Activated CD8-positive, alpha-beta memory T cell treated with anti-CD3 and anti-CD28 coated beads for 1 hour (primary cell): ENCODE results near the gene MLST8.
"Not testable (repeated sequence)": the region's sequence is repeated elsewhere in the genome, so short reads cannot be mapped to it uniquely, and the experiment has no call there.

Source experiments
- DNase-seq, 2 donors: peaks; one replicate each; pipeline ENCODE4 v3.0.0-alpha.2; 2020; ENCODE audit warnings: low read depth in 1 of 2; ENCODE audit errors: extremely low read depth in 1 of 2

Gene MLST8

DNA sequence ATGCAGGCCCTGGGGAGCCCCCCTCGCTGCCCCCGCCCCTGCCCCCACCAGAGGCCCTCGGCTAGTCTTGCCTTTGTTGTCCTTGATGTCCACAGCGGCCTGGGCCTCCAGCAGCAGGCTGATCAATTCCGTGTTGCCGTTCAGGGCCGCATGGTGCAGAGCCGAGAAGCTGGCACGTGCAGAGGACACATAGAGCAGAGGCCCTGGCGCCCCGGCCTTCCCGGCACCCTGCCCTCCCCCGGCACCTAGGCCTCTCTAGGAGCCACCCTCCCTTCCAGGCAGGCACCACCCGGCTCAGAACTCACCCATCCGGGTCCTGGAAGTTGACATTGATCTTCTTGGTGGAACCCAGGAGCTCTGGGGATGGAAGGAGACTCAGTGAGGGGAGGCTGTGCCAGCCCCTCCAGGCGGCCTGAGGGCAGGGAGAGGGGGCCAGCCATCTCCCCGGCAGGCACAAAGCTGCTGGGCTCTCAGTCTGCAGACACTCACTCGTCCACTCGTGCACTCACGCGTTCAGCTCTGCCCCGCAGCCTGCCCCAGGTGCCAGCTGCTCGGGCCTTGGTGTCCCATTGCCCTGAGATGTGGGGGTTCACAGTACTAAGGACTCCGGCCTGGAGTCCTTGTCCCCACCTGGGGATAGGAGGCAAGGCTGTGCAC is 15.1 kb upstream of the MLST8 start:
- DNase-seq = no peak

GRCh38 chr16:2190659-2191445 is 14.4 kb upstream of the MLST8 start:
- no peak for DNase-seq

DNA sequence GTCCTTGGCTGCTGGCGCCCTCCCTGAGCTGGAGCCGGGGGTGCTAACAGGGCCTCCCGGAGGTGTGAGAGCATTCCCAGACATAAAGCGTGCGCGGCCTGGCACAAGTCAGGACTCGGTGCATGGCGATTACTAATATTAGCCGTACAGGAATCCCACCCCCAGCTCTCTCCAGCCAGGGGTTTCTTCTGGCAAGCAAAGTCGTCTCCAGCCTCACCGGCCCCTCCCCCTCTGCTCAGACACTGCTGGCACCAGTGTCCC is 13.9 kb upstream of the MLST8 start:
- DNase-seq = no peak

DNA sequence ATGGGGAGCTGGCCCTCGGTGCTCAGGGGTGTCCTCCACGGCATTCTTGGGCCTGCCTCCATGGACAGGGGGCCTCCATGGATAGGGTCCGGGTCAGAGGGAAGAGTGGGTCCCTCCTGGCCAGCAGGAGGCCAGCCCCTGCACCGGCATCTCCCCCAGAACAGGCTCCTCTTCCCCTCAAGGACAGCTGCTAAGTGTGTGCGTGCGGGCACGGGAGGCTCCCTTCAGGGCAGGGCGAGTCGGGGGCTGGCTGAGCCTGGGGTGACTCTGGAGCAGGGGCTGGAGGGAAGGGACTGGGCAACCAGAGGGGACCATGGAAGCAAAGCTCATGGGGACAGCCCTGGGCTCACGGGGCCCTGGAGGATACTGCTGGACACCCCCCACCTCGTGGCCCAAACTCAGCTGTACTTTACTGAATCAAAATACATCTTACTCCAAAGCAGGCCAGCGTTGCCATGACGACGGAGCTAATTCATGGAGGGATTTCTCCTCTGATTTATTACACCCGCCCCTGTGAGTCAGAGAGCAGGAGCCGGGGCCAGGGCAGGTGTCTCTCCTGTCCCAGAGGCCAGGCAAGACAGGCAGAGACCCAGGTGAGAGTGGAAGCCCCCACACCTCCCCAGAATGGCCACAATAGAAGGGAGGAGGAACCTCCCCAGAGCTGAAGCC is 11.0 kb upstream of the MLST8 start:
- DNase-seq = no peak

GRCh38 chr16:2194852-2195321 is 10.4 kb upstream of the MLST8 start:
- no peak for DNase-seq

DNA sequence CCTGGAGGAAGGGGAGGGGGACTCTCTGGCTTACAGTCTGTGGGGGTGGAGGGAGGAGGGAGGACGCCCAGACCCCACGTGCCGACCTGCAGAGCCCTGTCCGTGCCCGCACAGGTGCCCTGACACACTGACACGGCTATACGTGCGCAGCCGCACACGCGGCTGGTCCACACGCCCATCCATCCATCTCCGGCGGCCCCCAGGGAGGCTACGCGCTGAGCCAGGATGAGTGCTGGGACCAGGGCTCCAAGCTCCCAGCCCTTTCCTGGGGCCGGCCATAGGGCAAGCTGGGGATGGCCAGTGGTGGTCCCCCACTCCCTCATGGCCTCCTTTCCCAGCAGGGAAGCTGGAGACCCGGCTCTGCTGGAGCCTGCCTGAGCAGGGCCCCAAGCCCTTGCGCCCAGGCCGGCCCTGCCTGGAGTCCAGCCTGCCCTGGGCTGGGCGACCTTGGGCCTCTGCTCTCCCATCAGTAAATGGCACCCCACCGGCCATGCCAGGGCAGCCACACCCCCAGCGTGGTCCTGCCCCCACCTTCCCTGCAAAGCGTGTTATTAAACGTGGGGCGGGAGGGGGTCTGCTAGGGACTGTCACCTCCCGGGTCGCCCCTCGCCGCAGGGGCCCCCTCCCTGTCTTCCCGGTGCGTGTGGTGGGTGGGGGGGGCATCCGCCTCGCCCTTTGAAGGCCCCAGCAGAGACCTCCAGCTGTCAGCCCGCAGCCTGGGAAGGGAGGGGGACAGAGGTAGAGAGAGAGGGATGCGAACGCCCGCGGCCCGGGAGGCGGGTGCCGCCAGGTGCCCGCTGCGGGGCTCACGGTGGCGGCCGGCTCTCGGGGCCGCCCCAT is 9.7 kb upstream of the MLST8 start:
- DNase-seq = no peak

GRCh38 chr16:2196162-2196980 is 8.9 kb upstream of the MLST8 start, which contains the start of gene CASKIN1:
TSS of gene CASKIN1 (minus strand) at chr16:2196605. CDS start at chr16:2196432, 173 bp downstream.
- no peak for DNase-seq

- DNase-seq = no peak
These were observed 8.2 kb upstream of the MLST8 start for GRCh38 chr16:2196981-2197511.

DNA sequence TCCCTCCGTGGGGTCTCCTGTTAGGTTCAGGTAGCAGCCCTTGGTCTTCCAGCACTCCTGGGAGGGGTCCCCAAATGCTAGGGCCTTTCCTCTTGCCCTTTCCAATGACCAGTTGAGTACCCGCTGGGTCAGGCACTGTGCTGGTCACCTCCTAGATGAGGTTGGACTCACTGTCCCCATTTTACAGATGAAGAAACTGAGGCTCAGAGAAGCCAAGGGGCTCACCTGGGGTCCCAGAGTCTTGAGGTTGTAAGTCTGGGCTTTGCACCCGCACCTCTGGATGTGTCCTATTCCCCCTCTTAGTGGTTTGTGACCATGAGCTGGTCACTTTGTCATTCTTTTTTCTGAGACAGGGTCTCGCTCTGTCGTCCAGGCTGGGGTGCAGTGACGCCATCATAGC is 7.5 kb upstream of the MLST8 start:
- no peak for DNase-seq

DNA sequence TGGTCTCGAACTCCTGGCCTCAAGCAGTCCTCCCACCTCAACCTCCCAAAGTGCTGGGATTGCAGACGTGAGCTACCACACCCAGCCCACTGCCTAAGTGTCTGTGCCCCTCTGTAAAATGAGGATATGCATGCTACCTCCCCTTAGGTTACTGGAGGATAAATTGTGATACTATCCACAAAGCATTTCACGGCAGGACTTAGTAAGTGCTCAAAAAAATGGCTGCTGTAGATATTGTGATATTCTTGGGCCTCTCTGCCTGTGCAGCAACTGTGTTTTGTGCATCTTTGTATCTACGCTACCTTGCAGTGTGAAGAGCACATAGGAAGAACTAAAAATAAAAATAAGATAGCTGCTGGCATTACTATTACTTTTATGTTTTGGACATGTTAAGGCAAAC is 7.0 kb upstream of the MLST8 start:
- DNase-seq = no peak

GRCh38 chr16:2199095-2199494 is 6.2 kb upstream of the MLST8 start:
- DNase-seq = no peak

- no peak for DNase-seq
These were observed 5.6 kb upstream of the MLST8 start for GRCh38 chr16:2199621-2200139.

DNA sequence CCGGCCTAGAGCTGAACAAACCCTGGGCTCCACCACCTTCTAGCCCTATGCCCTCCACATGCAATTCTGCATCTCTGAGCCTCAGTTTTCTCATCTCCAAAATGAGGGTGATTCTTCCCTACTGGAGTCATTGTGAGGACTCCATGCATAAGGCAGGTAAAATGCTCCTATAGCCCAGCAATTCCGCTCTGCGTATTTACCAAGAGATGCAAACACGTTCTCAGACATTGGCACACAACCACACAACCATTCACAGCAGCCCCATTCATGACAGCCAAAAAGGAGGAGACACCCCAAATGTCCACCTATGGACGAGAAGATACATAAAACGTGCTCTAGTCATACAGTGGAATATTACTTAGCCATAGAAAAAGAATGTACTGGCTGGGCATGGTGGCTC is 4.9 kb upstream of the MLST8 start:
- no peak for DNase-seq

- DNase-seq = not testable (repeated sequence)
These were observed 2.0 kb upstream of the MLST8 start for GRCh38 chr16:2203119-2203688.

GRCh38 chr16:2204416-2205103 is 694 bp upstream of the MLST8 start:
- DNase-seq = no peak

DNA sequence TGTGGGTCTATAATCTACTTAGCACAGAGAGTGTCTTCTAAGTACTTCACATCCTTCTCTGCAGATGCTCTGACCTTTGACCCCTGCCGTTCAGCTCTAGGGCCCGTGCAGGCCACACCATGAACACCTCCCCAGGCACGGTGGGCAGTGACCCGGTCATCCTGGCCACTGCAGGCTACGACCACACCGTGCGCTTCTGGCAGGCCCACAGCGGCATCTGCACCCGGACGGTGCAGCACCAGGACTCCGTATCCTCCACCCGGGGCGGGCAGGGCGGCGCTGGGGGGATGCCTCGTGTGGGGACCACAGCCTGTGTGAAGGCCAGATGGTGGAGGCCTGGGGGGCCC is 686 bp downstream of the MLST8 start:
- DNase-seq = no peak

GRCh38 chr16:2206420-2206779 is 1.1 kb downstream of the MLST8 start:
- no peak for DNase-seq

- DNase-seq = no peak
These were observed 1.7 kb downstream of the MLST8 start for GRCh38 chr16:2206780-2207433.

GRCh38 chr16:2207872-2208271 is 2.6 kb downstream of the MLST8 start:
- no peak for DNase-seq
